HG03520 (cell line): ENCODE results near the gene TMEM63B.
A peak's percentile ranks its signal among the peaks of the same experiment; 100 is the strongest.
"Not testable (repeated sequence)": the region's sequence is repeated elsewhere in the genome, so short reads cannot be mapped to it uniquely, and the experiment has no call there.

ENCODE experiments used
- ATAC-seq: cut with Tn5 transposase; IDR thresholded peaks from one replicate; pipeline ENCODE4 v1.9.1; 2021; ENCODE audit warnings: mild to moderate bottlenecking, moderate library complexity; ENCODE audit not compliant: unreplicated experiment

TMEM63B gene

GRCh38 chr6:44142835-44143234 lies 15.5 kb downstream of the TMEM63B start:
- ATAC-seq, result no peak

- no peak for ATAC-seq
Observed at GRCh38 chr6:44143731-44144130, 16.4 kb downstream of the TMEM63B start.

GRCh38 chr6:44144536-44144935 lies 17.2 kb downstream of the TMEM63B start:
- not testable (repeated sequence) for ATAC-seq

- no peak for ATAC-seq
Observed at GRCh38 chr6:44145839-44146238, 18.5 kb downstream of the TMEM63B start.

GRCh38 chr6:44146685-44147084 lies 19.3 kb downstream of the TMEM63B start:
- ATAC-seq, result no peak

GRCh38 chr6:44147256-44147655 lies 19.9 kb downstream of the TMEM63B start:
- no peak for ATAC-seq

- ATAC-seq, result no peak
Observed at GRCh38 chr6:44148306-44148705, 21.0 kb downstream of the TMEM63B start.

- ATAC-seq, result no peak
Observed at GRCh38 chr6:44149369-44150012, 22.1 kb downstream of the TMEM63B start.

- no peak for ATAC-seq
Observed at GRCh38 chr6:44150317-44150917, 23.1 kb downstream of the TMEM63B start.

- ATAC-seq, result peak; percentile 64
Observed at GRCh38 chr6:44151348-44152108, 24.2 kb downstream of the TMEM63B start.

- no peak for ATAC-seq
Observed at GRCh38 chr6:44152109-44152461, 24.7 kb downstream of the TMEM63B start.

- ATAC-seq, result no peak
Observed at GRCh38 chr6:44152533-44152932, 25.2 kb downstream of the TMEM63B start.

- no peak for ATAC-seq
Observed at GRCh38 chr6:44154067-44154466, 26.7 kb downstream of the TMEM63B start.

GRCh38 chr6:44156494-44157151 lies 29.3 kb downstream of the TMEM63B start:
- ATAC-seq, result no peak

GRCh38 chr6:44157152-44157521 lies 29.8 kb downstream of the TMEM63B start:
- ATAC-seq, result no peak

- ATAC-seq, result no peak
Observed at GRCh38 chr6:44158770-44159228, 31.4 kb downstream of the TMEM63B start, which contains the start of gene CAPN11. TSS of gene CAPN11 (plus strand) at chr6:44158820. CDS start at chr6:44158849, 29 bp downstream.

- no peak for ATAC-seq
Observed at GRCh38 chr6:44161997-44162338, 34.6 kb downstream of the TMEM63B start.

- ATAC-seq, result no peak
Observed at GRCh38 chr6:44162876-44163625, 35.7 kb downstream of the TMEM63B start.

- ATAC-seq, result no peak
Observed at GRCh38 chr6:44166116-44166515, 38.8 kb downstream of the TMEM63B start.

- no peak for ATAC-seq
Observed at GRCh38 chr6:44166591-44167184, 39.3 kb downstream of the TMEM63B start.
